DND-41 (cell line): ENCODE data around the gene CFAP61.

Experiments
- ATAC-seq: fragments of 200-7000 bp; cut with Tn5 transposase; 3 replicates; pipeline ENCODE4 v1.9.1; 2021; ENCODE audit warnings: low read depth; ENCODE audit not compliant: insufficient read depth
- DNase-seq: peaks from one replicate; pipeline ENCODE4 v3.0.0-alpha.2; 2020
- H2AFZ ChIP-seq: 2 replicates; pipeline ENCODE4 v1.6.0; 2012; ENCODE audit warnings: low read depth, low read length
- H3K27ac ChIP-seq: 2 replicates; pipeline ENCODE4 v1.5.1; 2012; ENCODE audit warnings: low read length, inconsistent platforms
- H3K27me3 ChIP-seq: fragments of 200-600 bp; sonication (generic); 2 replicates; pipeline ENCODE4 v1.6.0; 2012; ENCODE audit warnings: low read length, mild to moderate bottlenecking, inconsistent platforms; ENCODE audit not compliant: insufficient read depth, poor library complexity
- H3K36me3 ChIP-seq: 2 replicates; pipeline ENCODE4 v1.5.1; 2012; ENCODE audit warnings: low read length, inconsistent platforms; ENCODE audit not compliant: insufficient read depth
- H3K4me1 ChIP-seq: 2 replicates; pipeline ENCODE4 v1.5.1; 2012; ENCODE audit warnings: mild to moderate bottlenecking, low read length; ENCODE audit not compliant: insufficient read depth
- H3K4me2 ChIP-seq: 2 replicates; pipeline ENCODE4 v1.6.0; 2012; ENCODE audit warnings: mild to moderate bottlenecking, moderate library complexity, low read length, inconsistent platforms; ENCODE audit not compliant: insufficient read depth
- H3K4me3 ChIP-seq, 2 experiments: fragments of 200-600 bp in 1 of 2; shearing (Covaris generic) in 1 of 2; 2 replicates each; pipeline ENCODE4 v1.5.1; 2012 to 2016; ENCODE audit warnings: inconsistent platforms in 2 of 2, low read length in 2 of 2, mild to moderate bottlenecking in 2 of 2, low read depth in 1 of 2, moderate library complexity in 1 of 2
- H3K79me2 ChIP-seq: 2 replicates; pipeline ENCODE4 v1.6.0; 2012; ENCODE audit warnings: low read length, inconsistent platforms; ENCODE audit not compliant: insufficient read depth
- H3K9ac ChIP-seq: 2 replicates; pipeline ENCODE4 v1.6.0; 2012; ENCODE audit warnings: low read depth, mild to moderate bottlenecking, inconsistent platforms, low read length, moderate library complexity
- H3K9me3 ChIP-seq: 2 replicates; pipeline ENCODE4 v1.5.1; 2012; ENCODE audit warnings: low read length, moderate library complexity, mild to moderate bottlenecking, inconsistent platforms; ENCODE audit not compliant: insufficient read depth, severe bottlenecking
- H4K20me1 ChIP-seq: 2 replicates; pipeline ENCODE4 v1.6.0; 2012; ENCODE audit warnings: low read length; ENCODE audit not compliant: insufficient read depth
- EZH2 ChIP-seq: IDR thresholded peaks from 3 replicates; pipeline ENCODE4 v1.6.1; 2012; ENCODE audit warnings: borderline replicate concordance, low read depth, mild to moderate bottlenecking, moderate library complexity, low read length, inconsistent platforms; ENCODE audit not compliant: severe bottlenecking
- TF ChIP-seq, protein P1 (sequence below): IDR thresholded peaks from 2 replicates; pipeline ENCODE4 v1.5.1; 2012; ENCODE audit warnings: borderline replicate concordance, low read length, moderate library complexity, mild to moderate bottlenecking; ENCODE audit not compliant: poor library complexity, severe bottlenecking; ENCODE audit errors: extremely low read depth

CFAP61 gene

DNA sequence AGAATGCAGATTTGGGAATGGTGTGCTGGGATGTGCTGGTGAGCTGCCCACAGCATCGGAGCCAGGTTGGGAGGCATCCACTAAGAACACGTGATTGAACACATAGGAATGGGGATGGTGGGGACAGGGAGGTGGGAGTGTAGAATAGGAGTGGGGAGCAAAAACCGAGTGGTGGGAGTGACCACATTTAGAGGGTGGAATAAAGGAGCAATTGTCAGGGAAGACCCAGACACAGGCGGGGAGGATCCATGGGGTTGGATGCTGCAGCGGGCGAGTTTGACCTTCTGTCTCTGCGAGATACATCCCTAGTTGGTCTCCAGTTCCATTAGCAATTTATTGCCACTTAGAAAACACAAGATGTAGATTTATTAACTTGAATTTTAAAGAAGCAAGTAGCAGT is 30.5 kb upstream of the CFAP61 start:
- no peak overlapping the region; the same call in 1 of the 2 replicates for H3K4me2 ChIP-seq
- no peaks in the 10 kb centered on the region for H3K27me3 ChIP-seq
- ATAC-seq (no peak), DNase-seq (no peak)
- peaks cover 98% of the 10 kb centered on the region for H3K79me2 ChIP-seq
- peaks cover 49% of the 10 kb centered on the region for H3K36me3 ChIP-seq
- no peak for TF ChIP-seq EZH2
- TF ChIP-seq, protein P1, sequence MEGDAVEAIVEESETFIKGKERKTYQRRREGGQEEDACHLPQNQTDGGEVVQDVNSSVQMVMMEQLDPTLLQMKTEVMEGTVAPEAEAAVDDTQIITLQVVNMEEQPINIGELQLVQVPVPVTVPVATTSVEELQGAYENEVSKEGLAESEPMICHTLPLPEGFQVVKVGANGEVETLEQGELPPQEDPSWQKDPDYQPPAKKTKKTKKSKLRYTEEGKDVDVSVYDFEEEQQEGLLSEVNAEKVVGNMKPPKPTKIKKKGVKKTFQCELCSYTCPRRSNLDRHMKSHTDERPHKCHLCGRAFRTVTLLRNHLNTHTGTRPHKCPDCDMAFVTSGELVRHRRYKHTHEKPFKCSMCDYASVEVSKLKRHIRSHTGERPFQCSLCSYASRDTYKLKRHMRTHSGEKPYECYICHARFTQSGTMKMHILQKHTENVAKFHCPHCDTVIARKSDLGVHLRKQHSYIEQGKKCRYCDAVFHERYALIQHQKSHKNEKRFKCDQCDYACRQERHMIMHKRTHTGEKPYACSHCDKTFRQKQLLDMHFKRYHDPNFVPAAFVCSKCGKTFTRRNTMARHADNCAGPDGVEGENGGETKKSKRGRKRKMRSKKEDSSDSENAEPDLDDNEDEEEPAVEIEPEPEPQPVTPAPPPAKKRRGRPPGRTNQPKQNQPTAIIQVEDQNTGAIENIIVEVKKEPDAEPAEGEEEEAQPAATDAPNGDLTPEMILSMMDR = no peak
- no peak overlapping the region for H3K9ac ChIP-seq
- peaks cover 65% of the 10 kb centered on the region for H4K20me1 ChIP-seq
- H2AFZ ChIP-seq = no peak overlapping the region
- no peak overlapping the region for H3K27ac ChIP-seq
- H3K9me3 ChIP-seq = no peaks in the 10 kb centered on the region
- H3K4me3 ChIP-seq = no peak overlapping the region
- peaks cover 36% of the 10 kb centered on the region for H3K4me1 ChIP-seq

DNA sequence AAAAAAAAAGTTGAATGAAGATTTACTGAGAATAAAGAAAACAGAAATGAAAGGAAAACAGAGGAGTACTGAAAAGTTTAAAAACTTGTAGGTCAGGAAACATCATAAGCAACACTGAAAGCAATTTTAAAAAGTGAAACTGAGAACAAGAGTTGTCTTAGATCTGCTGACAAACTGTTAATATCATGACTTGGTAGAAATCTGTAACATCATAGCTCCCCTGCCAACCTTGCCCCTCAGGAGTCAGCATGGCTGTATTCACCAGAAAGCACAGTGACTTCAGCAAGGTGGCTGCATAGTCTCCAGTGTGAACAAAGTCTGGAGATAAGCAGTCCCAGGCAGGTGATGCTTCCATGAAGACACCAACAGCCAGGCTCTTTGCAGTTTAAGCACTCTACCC is 29.8 kb upstream of the CFAP61 start:
- Histone ChIP-seq H3K36me3 (peaks cover 55% of the 10 kb centered on the region), H3K9ac (no peak overlapping the region)

DNA sequence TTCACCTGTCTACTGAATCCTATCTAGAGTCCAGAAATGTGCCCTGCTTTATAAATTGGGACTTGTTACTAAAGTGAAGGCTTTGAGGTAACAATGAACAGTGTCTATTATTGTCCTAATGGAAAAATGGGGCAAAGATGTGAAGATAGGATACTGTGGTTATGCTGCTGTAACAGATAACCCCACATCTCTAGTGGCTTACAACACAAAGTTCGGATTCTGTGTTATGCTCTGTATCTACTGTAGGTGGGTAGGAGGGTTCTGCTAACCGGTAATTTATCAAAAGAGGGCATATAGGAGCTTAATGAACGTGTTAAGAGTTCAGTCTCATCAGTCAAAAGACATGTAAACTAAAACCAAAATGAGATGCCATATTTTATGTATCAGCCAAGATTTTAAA is 28.9 kb upstream of the CFAP61 start:
- H3K4me2 ChIP-seq = no peak overlapping the region
- H3K27me3 ChIP-seq = no peaks in the 10 kb centered on the region
- H3K79me2 ChIP-seq = peaks cover 98% of the 10 kb centered on the region
- no peak overlapping the region for H3K27ac ChIP-seq
- H4K20me1 ChIP-seq = peaks cover 59% of the 10 kb centered on the region
- no peaks in the 10 kb centered on the region for H3K9me3 ChIP-seq
- peaks cover 57% of the 10 kb centered on the region for H3K36me3 ChIP-seq
- no peak overlapping the region for H2AFZ ChIP-seq
- no peak for ATAC-seq
- TF ChIP-seq, protein P1 = no peak
- no peak for TF ChIP-seq EZH2
- no peak overlapping the region for H3K9ac ChIP-seq
- peaks cover 28% of the 10 kb centered on the region for H3K4me1 ChIP-seq
- no peak for DNase-seq
- no peak overlapping the region for H3K4me3 ChIP-seq

More for the DNA sequence above, 29.8 kb upstream of the CFAP61 start:
- DNase-seq (no peak), ATAC-seq (no peak)
- H3K27me3 ChIP-seq = no peaks in the 10 kb centered on the region
- H3K9me3 ChIP-seq = no peaks in the 10 kb centered on the region
- H3K4me2 ChIP-seq = no peak overlapping the region
- no peak overlapping the region for H3K27ac ChIP-seq
- no peak overlapping the region for H2AFZ ChIP-seq
- peaks cover 34% of the 10 kb centered on the region for H3K4me1 ChIP-seq
- TF ChIP-seq, protein P1 = no peak
- TF ChIP-seq EZH2 = no peak
- H3K4me3 ChIP-seq = no peak overlapping the region
- H4K20me1 ChIP-seq = peaks cover 66% of the 10 kb centered on the region
- H3K79me2 ChIP-seq = peaks cover 100% of the 10 kb centered on the region

DNA sequence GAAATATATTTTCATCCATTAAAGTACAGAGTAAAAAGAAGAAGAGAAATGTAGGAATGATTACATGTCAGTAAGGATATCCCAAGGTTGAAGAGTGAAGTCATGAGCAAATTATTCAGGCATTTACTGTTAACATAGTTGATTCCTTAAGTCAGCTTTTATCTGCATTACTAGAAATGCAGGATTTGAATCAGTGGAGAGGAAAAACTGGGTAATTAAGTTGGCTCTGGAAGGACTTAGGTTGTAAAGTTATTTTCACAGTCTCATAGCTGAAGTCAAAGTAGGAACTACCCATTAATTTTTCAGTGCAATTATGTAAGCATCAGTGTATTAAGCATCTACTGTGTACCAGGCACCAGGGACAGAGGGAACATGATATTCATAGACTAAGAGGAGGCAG is 27.4 kb upstream of the CFAP61 start:
- ATAC-seq = no peak
- DNase-seq = no peak
- H3K27me3 ChIP-seq = no peaks in the 10 kb centered on the region
- H3K9me3 ChIP-seq = no peaks in the 10 kb centered on the region
- no peak overlapping the region for H3K4me3 ChIP-seq
- peaks cover 13% of the 10 kb centered on the region for H3K4me1 ChIP-seq
- H3K27ac ChIP-seq = no peak overlapping the region
- H3K9ac ChIP-seq = no peak overlapping the region
- peaks cover 49% of the 10 kb centered on the region for H4K20me1 ChIP-seq
- H2AFZ ChIP-seq = no peak overlapping the region
- H3K36me3 ChIP-seq = peaks cover 60% of the 10 kb centered on the region
- H3K4me2 ChIP-seq = no peak overlapping the region
- H3K79me2 ChIP-seq = peaks cover 92% of the 10 kb centered on the region
- no peak for TF ChIP-seq EZH2
- TF ChIP-seq, protein P1 = no peak
